SJSA1 (cell line): ENCODE measurements around the gene FAAP100. TPM values are rescaled to one million over a fixed set of nuclear protein-coding genes. Genes with fewer than 3 reads are reported as not detected.

Experiments used
- DNase-seq, 2 experiments: peaks; one replicate each; pipeline ENCODE4 v3.0.0-alpha.2; 2015 to 2020; ENCODE audit warnings: low spot score in 2 of 2, low read depth in 1 of 2
- H3K27ac ChIP-seq: fragments of 250-450 bp; sonication (Bioruptor Pico); 2 replicates; pipeline ENCODE4 v1.5.1; 2020; ENCODE audit warnings: mild to moderate bottlenecking, moderate library complexity
- H3K27me3 ChIP-seq: fragments of 250-450 bp; sonication (Bioruptor Pico); replicated peaks from 2 replicates; pipeline ENCODE4 v1.5.1; 2020; ENCODE audit warnings: mild to moderate bottlenecking, moderate library complexity
- H3K36me3 ChIP-seq: fragments of 250-450 bp; sonication (Bioruptor Pico); 2 replicates; pipeline ENCODE4 v1.5.1; 2020; ENCODE audit warnings: mild to moderate bottlenecking
- H3K4me1 ChIP-seq: fragments of 250-450 bp; sonication (Bioruptor Pico); replicated peaks from 2 replicates; pipeline ENCODE4 v1.6.1; 2021; ENCODE audit warnings: mild to moderate bottlenecking
- H3K4me3 ChIP-seq: fragments of 250-450 bp; sonication (Bioruptor Pico); 2 replicates; pipeline ENCODE4 v1.5.1; 2020; ENCODE audit warnings: mild to moderate bottlenecking
- H3K9me3 ChIP-seq: fragments of 250-450 bp; sonication (Bioruptor Pico); replicated peaks from 2 replicates; pipeline ENCODE4 v1.5.1; 2020; ENCODE audit warnings: mild to moderate bottlenecking
- total RNA-seq: library from RNA; depleted of rRNA; stranded (reverse); fragments of >200 nt; shearing (Covaris generic); gene quantifications from 2 replicates; pipeline ENCODE4 v1.2.3, GENCODE V29; 2014

The FAAP100 gene
- total RNA-seq, 1 experiment from 2014 or later: 28.1 TPM

GRCh38 chr17:81517009-81517338 lies 35.2 kb downstream of the FAAP100 start:
- Histone ChIP-seq H3K9me3 (no peaks in the 10 kb centered on the region), H3K27ac (no peak overlapping the region), H3K27me3 (no peaks in the 10 kb centered on the region), H3K4me3 (no peak overlapping the region), H3K36me3 (peaks cover 54% of the 10 kb centered on the region), H3K4me1 (peaks cover 61% of the 10 kb centered on the region)
- no peak for DNase-seq

GRCh38 chr17:81516439-81516838 lies 35.7 kb downstream of the FAAP100 start:
- DNase-seq: no peak
- Histone ChIP-seq H3K36me3 (peaks cover 56% of the 10 kb centered on the region), H3K27me3 (no peaks in the 10 kb centered on the region), H3K4me1 (peaks cover 61% of the 10 kb centered on the region), H3K27ac (no peak overlapping the region), H3K4me3 (peak overlapping the region; percentile 80), H3K9me3 (no peaks in the 10 kb centered on the region)

- peak overlapping the region; percentile 87 for H3K27ac ChIP-seq
- no peaks in the 10 kb centered on the region for H3K9me3 ChIP-seq
- no peak for DNase-seq
- no peaks in the 10 kb centered on the region for H3K27me3 ChIP-seq
- peak overlapping the region; percentile 80 for H3K4me3 ChIP-seq
- peaks cover 63% of the 10 kb centered on the region for H3K36me3 ChIP-seq
- peaks cover 61% of the 10 kb centered on the region for H3K4me1 ChIP-seq
Observed at GRCh38 chr17:81515530-81516041, 36.6 kb downstream of the FAAP100 start.

- peak overlapping the region; percentile 87 for H3K27ac ChIP-seq
- H3K4me1 ChIP-seq: peaks cover 61% of the 10 kb centered on the region
- peak overlapping the region; percentile 80 for H3K4me3 ChIP-seq
- H3K27me3 ChIP-seq: no peaks in the 10 kb centered on the region
- H3K9me3 ChIP-seq: no peaks in the 10 kb centered on the region
- DNase-seq: peak; percentile 87 to 91
- peaks cover 70% of the 10 kb centered on the region for H3K36me3 ChIP-seq
Observed at GRCh38 chr17:81514739-81515529, 37.2 kb downstream of the FAAP100 start.

- Histone ChIP-seq H3K4me3 (peak overlapping the region; percentile 80), H3K9me3 (0 out of 2 replicates have a peak, but pooled peaks cover 2% of the 10 kb centered on the region), H3K27ac (peak overlapping the region; percentile 87), H3K4me1 (peaks cover 60% of the 10 kb centered on the region), H3K27me3 (no peaks in the 10 kb centered on the region), H3K36me3 (peaks cover 71% of the 10 kb centered on the region)
- DNase-seq: no peak
Observed at GRCh38 chr17:81514489-81514738, 37.7 kb downstream of the FAAP100 start.

GRCh38 chr17:81513753-81514488 lies 38.2 kb downstream of the FAAP100 start:
- peak overlapping the region; percentile 80 for H3K4me3 ChIP-seq
- peak; percentile 86 to 92 for DNase-seq
- peaks cover 60% of the 10 kb centered on the region for H3K4me1 ChIP-seq
- peaks cover 71% of the 10 kb centered on the region for H3K36me3 ChIP-seq
- peak overlapping the region; percentile 87 for H3K27ac ChIP-seq
- H3K9me3 ChIP-seq: 0 out of 2 replicates have a peak, but pooled peaks cover 2% of the 10 kb centered on the region
- H3K27me3 ChIP-seq: no peaks in the 10 kb centered on the region

- Histone ChIP-seq H3K27me3 (no peaks in the 10 kb centered on the region), H3K27ac (peak overlapping the region; percentile 87), H3K36me3 (peaks cover 72% of the 10 kb centered on the region), H3K4me3 (peak overlapping the region; percentile 80), H3K4me1 (peaks cover 60% of the 10 kb centered on the region), H3K9me3 (0 out of 2 replicates have a peak, but pooled peaks cover 2% of the 10 kb centered on the region)
- peak in 1 of 2 experiments; percentile 82 for DNase-seq
Observed at GRCh38 chr17:81513372-81513752, 38.8 kb downstream of the FAAP100 start.

GRCh38 chr17:81512562-81513371 lies 39.4 kb downstream of the FAAP100 start, which contains the start of gene ACTG1:
Gene ACTG1 (minus strand): TSS chr17:81512799. CDS start chr17:81512354, 445 bp downstream.
- H3K27ac ChIP-seq: peak within 1 kb of the TSS; percentile 87
- H3K4me1 ChIP-seq: peaks cover 56% of the 10 kb centered on the region
- peaks cover 74% of the 10 kb centered on the region for H3K36me3 ChIP-seq
- peak; percentile 96 to 98 for DNase-seq
- 0 out of 2 replicates have a peak, but pooled peaks cover 2% of the 10 kb centered on the region for H3K9me3 ChIP-seq
- H3K4me3 ChIP-seq: peak within 1 kb of the TSS; percentile 80
- no peaks in the 10 kb centered on the region for H3K27me3 ChIP-seq

- Histone ChIP-seq H3K9me3 (0 out of 2 replicates have a peak, but pooled peaks cover 2% of the 10 kb centered on the region), H3K4me1 (peaks cover 50% of the 10 kb centered on the region), H3K27ac (peak overlapping the region; percentile 48), H3K36me3 (peaks cover 72% of the 10 kb centered on the region), H3K27me3 (no peaks in the 10 kb centered on the region; the same call in 1 of the 2 replicates), H3K4me3 (peak overlapping the region; percentile 80)
- DNase-seq: peak; percentile 71 to 84
Observed at GRCh38 chr17:81511804-81512561, 40.2 kb downstream of the FAAP100 start.

- no peaks in the 10 kb centered on the region; the same call in 1 of the 2 replicates for H3K27me3 ChIP-seq
- peaks cover 45% of the 10 kb centered on the region for H3K4me1 ChIP-seq
- peak overlapping the region; percentile 48 for H3K27ac ChIP-seq
Observed at GRCh38 chr17:81511554-81511803, 40.7 kb downstream of the FAAP100 start.

GRCh38 chr17:81510785-81511553 lies 41.2 kb downstream of the FAAP100 start:
- 0 out of 2 replicates have a peak, but pooled peaks cover 5% of the 10 kb centered on the region for H3K9me3 ChIP-seq
- peak overlapping the region; percentile 80 for H3K4me3 ChIP-seq
- peak in 1 of 2 experiments; percentile 71 for DNase-seq
- peaks cover 67% of the 10 kb centered on the region for H3K36me3 ChIP-seq
- no peaks in the 10 kb centered on the region; the same call in 1 of the 2 replicates for H3K27me3 ChIP-seq
- peaks cover 40% of the 10 kb centered on the region for H3K4me1 ChIP-seq
- H3K27ac ChIP-seq: peak overlapping the region; percentile 48

More at GRCh38 chr17:81511554-81511803, 40.7 kb downstream of the FAAP100 start:
- H3K4me3 ChIP-seq: peak overlapping the region; percentile 80
- H3K36me3 ChIP-seq: peaks cover 72% of the 10 kb centered on the region
- 0 out of 2 replicates have a peak, but pooled peaks cover 5% of the 10 kb centered on the region for H3K9me3 ChIP-seq
- peak in 1 of 2 experiments; percentile 80 for DNase-seq
